BE2C (cell line): ENCODE measurements around the gene SSNA1.

Source experiments
- DNase-seq: peaks from one replicate; pipeline ENCODE4 v3.0.0-alpha.2; 2020
- H3K27me3 ChIP-seq: fragments of 250-450 bp; sonication (Bioruptor Pico); 2 replicates; pipeline ENCODE4 v1.5.1; 2020; ENCODE audit warnings: mild to moderate bottlenecking
- H3K36me3 ChIP-seq: fragments of 250-450 bp; sonication (Bioruptor Pico); 2 replicates; pipeline ENCODE4 v1.5.1; 2020; ENCODE audit warnings: mild to moderate bottlenecking
- H3K4me1 ChIP-seq: fragments of 250-450 bp; sonication (Bioruptor Pico); 2 replicates; pipeline ENCODE4 v1.5.1; 2020
- H3K4me3 ChIP-seq: 2 replicates; pipeline ENCODE4 v1.5.1; 2011; ENCODE audit warnings: low read depth, low read length
- H3K9me3 ChIP-seq: fragments of 250-450 bp; sonication (Bioruptor Pico); 2 replicates; pipeline ENCODE4 v1.5.1; 2020
- CTCF ChIP-seq: IDR thresholded peaks from 2 replicates; pipeline ENCODE4 v1.5.1; 2012; ENCODE audit warnings: mild to moderate bottlenecking, low read depth, low read length

The SSNA1 gene

GRCh38 chr9:137163805-137164204 lies 24.7 kb upstream of the SSNA1 start:
- no peaks in the 10 kb centered on the region; the same call in 1 of the 2 replicates for H3K4me1 ChIP-seq
- H3K9me3 ChIP-seq = no peaks in the 10 kb centered on the region
- peaks cover 47% of the 10 kb centered on the region for H3K27me3 ChIP-seq
- H3K4me3 ChIP-seq = no peak overlapping the region
- DNase-seq = no peak
- no peaks in the 10 kb centered on the region for H3K36me3 ChIP-seq
- no peak for TF ChIP-seq CTCF

GRCh38 chr9:137164370-137165249 lies 23.9 kb upstream of the SSNA1 start:
- DNase-seq = no peak
- no peak for TF ChIP-seq CTCF
- Histone ChIP-seq H3K4me3 (no peak overlapping the region), H3K36me3 (no peaks in the 10 kb centered on the region), H3K27me3 (peaks cover 55% of the 10 kb centered on the region), H3K9me3 (no peaks in the 10 kb centered on the region), H3K4me1 (no peaks in the 10 kb centered on the region; the same call in 1 of the 2 replicates)

- H3K4me1 ChIP-seq = no peaks in the 10 kb centered on the region
- no peak overlapping the region for H3K4me3 ChIP-seq
- TF ChIP-seq CTCF = no peak
- H3K9me3 ChIP-seq = no peaks in the 10 kb centered on the region
- H3K36me3 ChIP-seq = no peaks in the 10 kb centered on the region
- peaks cover 62% of the 10 kb centered on the region for H3K27me3 ChIP-seq
- DNase-seq = no peak
These were observed 23.1 kb upstream of the SSNA1 start for GRCh38 chr9:137165250-137165836.

- TF ChIP-seq CTCF = no peak
- DNase-seq = no peak
- H3K27me3 ChIP-seq = peaks cover 64% of the 10 kb centered on the region
- H3K4me3 ChIP-seq = no peak overlapping the region
- H3K36me3 ChIP-seq = no peaks in the 10 kb centered on the region
- no peaks in the 10 kb centered on the region for H3K9me3 ChIP-seq
- no peaks in the 10 kb centered on the region for H3K4me1 ChIP-seq
These were observed 21.9 kb upstream of the SSNA1 start for GRCh38 chr9:137166380-137167229.

GRCh38 chr9:137167277-137167746 lies 21.2 kb upstream of the SSNA1 start:
- H3K4me3 ChIP-seq = no peak overlapping the region
- no peak for TF ChIP-seq CTCF
- DNase-seq = no peak
- H3K36me3 ChIP-seq = no peaks in the 10 kb centered on the region
- peaks cover 64% of the 10 kb centered on the region for H3K27me3 ChIP-seq
- H3K9me3 ChIP-seq = no peaks in the 10 kb centered on the region
- no peaks in the 10 kb centered on the region for H3K4me1 ChIP-seq
